Mammary epithelial cell (primary cell): Measurements from ENCODE around the gene SELENOM.

Experiments
- EZH2 ChIP-seq: IDR thresholded peaks from 2 replicates; pipeline ENCODE4 v1.6.1; 2012; ENCODE audit warnings: low read length, inconsistent platforms, borderline replicate concordance
- TF ChIP-seq, protein P1 (sequence below), 2 donors: IDR thresholded peaks in 1 of 2; conservative IDR thresholded peaks in 1 of 2; 2 replicates each; pipeline ENCODE4 v1.5.1; 2011 to 2012; ENCODE audit warnings: inconsistent platforms in 2 of 2, low read length in 2 of 2, mild to moderate bottlenecking in 2 of 2, control low read depth in 1 of 2, low read depth in 1 of 2; ENCODE audit not compliant: insufficient read depth in 1 of 2; ENCODE audit errors: extremely low read depth in 1 of 2

DNA sequence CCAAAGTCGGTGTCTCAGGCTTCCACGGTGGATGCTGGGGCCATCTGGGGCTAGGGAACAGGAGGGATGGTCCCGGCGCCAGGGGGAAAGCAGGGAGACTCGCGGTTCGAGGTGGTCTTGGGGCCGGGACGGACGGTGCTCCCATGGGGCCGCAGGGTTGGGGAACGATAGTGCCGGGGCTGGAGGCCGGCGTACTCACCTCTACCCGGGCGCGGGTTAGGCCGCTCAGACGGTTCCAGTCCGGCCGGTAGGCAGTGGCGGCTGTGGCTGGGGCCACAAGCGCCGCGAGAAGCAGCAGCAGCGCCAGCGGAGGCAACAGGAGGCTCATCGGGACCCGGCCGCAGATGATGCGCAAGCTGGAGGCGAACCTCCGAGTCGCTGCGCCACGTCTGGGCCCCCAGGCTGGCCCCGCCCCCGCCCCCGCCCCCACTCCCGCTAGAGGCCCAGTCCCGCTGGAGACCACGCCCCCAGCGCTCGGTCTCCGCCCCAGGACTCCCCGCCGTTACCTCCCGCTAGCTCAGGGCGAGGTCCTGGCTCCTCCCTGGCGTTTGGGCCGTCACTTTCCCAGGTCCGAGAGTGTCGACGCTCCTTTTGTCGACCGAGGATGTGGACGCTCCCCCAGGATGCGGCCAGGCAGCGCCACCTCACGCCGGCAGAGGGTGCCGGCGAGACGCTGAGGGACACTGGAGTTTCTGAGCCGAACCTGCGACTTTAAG is at the start of gene SELENOM:
- TF ChIP-seq, protein P1, sequence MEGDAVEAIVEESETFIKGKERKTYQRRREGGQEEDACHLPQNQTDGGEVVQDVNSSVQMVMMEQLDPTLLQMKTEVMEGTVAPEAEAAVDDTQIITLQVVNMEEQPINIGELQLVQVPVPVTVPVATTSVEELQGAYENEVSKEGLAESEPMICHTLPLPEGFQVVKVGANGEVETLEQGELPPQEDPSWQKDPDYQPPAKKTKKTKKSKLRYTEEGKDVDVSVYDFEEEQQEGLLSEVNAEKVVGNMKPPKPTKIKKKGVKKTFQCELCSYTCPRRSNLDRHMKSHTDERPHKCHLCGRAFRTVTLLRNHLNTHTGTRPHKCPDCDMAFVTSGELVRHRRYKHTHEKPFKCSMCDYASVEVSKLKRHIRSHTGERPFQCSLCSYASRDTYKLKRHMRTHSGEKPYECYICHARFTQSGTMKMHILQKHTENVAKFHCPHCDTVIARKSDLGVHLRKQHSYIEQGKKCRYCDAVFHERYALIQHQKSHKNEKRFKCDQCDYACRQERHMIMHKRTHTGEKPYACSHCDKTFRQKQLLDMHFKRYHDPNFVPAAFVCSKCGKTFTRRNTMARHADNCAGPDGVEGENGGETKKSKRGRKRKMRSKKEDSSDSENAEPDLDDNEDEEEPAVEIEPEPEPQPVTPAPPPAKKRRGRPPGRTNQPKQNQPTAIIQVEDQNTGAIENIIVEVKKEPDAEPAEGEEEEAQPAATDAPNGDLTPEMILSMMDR (conservative IDR thresholded peaks at IDR 0.05 in 1 of 2, IDR thresholded peaks at IDR 0.05 in 1 of 2; ENCODE audit: extremely low read depth in 1 of 2, insufficient read depth in 1 of 2, low read depth in 1 of 2, low read length in 2 of 2) = peak; percentile 74 to 97
- TF ChIP-seq EZH2 = no peak
